HG03103 (cell line): ENCODE data around the gene GRIK1.
"Not testable (repeated sequence)": the region's sequence is repeated elsewhere in the genome, so short reads cannot be mapped to it uniquely, and the experiment has no call there.

ENCODE experiments used
- ATAC-seq: cut with Tn5 transposase; IDR thresholded peaks from one replicate; pipeline ENCODE4 v1.9.1; 2021; ENCODE audit warnings: low read depth; ENCODE audit not compliant: unreplicated experiment

The GRIK1 gene

DNA sequence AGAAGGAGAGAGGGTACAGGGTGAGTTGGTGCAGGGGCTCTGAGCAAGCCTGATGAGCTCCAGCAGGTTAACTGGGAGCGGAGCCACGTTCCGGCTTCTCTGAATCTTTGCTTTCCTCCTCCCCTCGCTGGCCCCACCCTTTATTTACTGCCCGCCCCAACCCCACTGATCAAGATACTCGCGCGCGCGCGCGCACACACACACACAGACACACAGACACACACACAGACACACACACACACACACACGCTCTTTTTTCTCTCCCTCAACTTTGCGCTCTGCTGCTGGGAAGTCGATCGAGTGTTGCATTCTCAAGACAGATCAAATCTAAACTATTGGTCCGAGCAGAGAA lies at the start of gene GRIK1:
TSS of gene GRIK1 (minus strand) at position 73 of the 352 bp plus-strand sequence.
- ATAC-seq: no peak

- no peak for ATAC-seq
Observed at GRCh38 chr21:29987762-29988161, 48.0 kb upstream of the GRIK1 start.

DNA sequence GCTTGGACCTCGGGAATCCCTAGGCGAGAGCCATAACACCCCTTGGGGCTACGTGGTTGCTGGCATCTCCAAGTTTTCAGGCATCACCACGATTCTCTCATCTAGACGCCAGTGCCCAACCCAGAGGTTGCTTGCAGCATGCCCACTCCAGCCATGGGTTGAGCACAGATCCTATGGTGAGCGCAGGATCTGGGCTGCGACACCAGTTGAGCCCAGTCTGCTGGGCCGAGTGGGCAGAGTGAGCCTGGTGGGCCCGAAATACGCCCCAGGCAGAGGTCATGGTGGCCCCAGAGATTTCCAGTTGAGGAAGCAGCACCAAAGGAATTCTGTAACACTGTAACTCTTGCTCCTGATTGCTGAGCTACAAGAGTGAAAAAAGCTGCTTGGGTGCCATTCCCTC lies 46.1 kb upstream of the GRIK1 start:
- ATAC-seq: no peak

DNA sequence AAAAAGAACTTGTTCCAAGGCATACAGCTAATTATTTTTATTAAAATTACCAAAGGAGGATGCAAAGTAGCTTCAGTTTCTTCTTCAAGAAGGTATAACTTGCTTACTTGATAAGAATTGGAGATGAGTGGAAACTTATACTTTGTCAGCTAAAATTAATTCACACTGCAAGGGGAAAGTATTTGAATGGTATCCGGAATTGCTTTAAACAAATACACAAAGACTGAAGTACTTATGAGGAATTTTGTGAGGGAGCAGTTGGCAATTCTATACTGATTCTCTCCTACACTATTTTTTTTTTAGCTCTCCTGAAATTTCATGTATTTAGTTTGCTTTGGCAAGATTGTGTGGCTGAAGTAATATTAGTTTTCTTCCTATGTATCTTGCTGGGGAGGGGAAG lies 39.2 kb upstream of the GRIK1 start:
- ATAC-seq: no peak

GRCh38 chr21:29975776-29976175 lies 36.0 kb upstream of the GRIK1 start:
- no peak for ATAC-seq

- ATAC-seq: no peak
Observed at GRCh38 chr21:29973258-29973657, 33.5 kb upstream of the GRIK1 start.

- ATAC-seq: no peak
Observed at GRCh38 chr21:29961291-29962027, 21.7 kb upstream of the GRIK1 start.

DNA sequence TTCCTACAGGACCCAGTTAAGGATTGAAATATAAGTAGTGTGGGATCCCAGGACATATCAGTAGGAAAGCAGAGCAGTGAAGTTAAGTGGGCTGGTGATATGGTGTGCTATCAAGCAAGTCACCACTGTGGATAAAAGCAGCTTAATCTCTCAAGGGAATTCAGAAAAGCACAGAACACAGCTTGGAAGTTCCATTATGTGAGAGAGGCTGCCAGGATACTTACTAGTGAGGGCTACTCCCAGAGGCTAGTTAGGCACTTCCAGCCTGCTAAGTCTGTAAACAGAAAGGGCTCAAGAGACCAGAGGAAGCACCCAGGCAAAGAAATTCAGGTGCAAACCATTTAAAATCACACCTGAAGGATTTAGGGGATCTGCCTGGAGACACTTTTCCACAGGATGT lies 18.8 kb upstream of the GRIK1 start:
- ATAC-seq: no peak

- not testable (repeated sequence) for ATAC-seq
Observed at GRCh38 chr21:29958035-29958434, 18.2 kb upstream of the GRIK1 start.

- ATAC-seq: no peak
Observed at GRCh38 chr21:29953690-29954089, 13.9 kb upstream of the GRIK1 start.

DNA sequence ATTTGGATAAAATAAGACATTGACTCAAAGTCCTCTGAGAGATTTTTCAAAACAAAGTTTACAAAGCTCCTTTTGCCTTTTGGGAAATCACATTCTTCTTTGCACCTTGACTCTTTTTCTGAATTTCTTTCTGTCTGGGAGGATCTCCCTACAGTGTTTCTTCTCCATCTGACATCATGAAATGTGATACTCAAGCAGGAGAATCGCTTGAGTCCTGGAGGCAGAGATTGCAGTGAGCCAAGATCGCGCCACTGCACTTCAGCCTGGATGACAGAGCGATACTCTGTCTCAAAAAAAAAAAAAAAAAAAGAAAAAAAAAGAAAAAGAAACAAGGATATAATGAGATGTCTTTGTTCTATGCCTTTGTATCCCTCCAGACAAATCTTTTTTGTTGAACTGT lies 13.3 kb upstream of the GRIK1 start:
- no peak for ATAC-seq

GRCh38 chr21:29951911-29952310 lies 12.1 kb upstream of the GRIK1 start:
- ATAC-seq: no peak

- ATAC-seq: no peak
Observed at GRCh38 chr21:29949991-29950390, 10.2 kb upstream of the GRIK1 start.

- ATAC-seq: no peak
Observed at GRCh38 chr21:29947119-29947518, 7.3 kb upstream of the GRIK1 start.

- no peak for ATAC-seq
Observed at GRCh38 chr21:29943885-29944284, 4.1 kb upstream of the GRIK1 start.

DNA sequence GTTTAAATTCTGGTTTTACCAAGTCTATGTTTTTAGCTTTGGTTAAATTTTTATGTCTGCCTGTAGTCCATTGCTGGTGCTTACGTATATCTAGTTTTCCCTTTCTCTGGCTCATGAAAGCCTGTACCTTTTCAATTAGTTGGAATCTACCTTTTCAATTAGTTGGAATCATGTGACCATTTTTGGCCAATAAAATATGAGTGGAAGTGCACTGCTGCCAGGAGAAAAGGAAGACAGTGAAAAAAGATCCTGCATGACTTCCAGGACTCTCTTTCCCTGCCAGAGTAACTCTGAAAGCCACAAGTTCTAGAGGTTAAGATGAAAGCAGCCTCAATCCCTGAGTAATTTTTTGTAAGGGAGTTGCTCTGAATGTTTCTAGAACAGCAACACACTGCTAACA lies 2.2 kb upstream of the GRIK1 start:
- no peak for ATAC-seq

DNA sequence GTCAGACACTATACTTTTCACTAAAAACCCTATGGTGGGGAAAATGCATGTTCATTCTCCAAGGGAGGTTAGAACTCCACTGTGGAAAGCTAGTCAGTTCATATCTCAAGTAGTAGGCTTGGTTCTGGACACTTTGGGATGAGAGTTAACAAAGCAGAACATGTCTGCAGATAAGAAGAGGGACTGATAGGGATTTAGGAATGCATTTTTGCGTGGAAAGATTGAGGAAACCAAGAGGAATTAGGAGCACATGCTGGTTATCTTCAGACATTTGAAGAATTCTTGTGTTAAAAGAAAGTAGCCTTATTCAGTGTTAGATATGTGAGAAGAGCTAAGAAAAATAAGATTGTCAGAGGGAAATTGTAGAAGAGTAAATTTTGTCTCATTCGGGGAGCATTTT lies 1.2 kb upstream of the GRIK1 start:
- no peak for ATAC-seq

DNA sequence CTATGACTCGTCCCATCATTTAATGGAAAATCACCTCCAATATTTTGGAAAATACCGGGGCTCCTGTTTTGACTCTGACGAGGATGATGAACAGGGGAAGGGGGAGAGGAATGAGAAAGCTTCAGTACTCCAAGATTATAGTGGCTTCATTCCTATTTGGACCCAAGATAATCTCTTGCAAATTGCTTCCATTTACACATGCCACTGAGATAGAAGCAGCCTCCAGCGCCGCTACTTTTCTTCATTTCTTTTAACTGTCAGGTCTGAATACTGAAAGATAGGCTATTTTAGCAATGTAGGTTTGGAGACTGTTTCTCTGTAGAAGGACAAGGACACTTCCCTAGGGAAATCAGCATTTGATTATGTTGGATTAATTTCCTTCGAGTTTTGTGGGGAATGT lies 565 bp upstream of the GRIK1 start:
- ATAC-seq: no peak

DNA sequence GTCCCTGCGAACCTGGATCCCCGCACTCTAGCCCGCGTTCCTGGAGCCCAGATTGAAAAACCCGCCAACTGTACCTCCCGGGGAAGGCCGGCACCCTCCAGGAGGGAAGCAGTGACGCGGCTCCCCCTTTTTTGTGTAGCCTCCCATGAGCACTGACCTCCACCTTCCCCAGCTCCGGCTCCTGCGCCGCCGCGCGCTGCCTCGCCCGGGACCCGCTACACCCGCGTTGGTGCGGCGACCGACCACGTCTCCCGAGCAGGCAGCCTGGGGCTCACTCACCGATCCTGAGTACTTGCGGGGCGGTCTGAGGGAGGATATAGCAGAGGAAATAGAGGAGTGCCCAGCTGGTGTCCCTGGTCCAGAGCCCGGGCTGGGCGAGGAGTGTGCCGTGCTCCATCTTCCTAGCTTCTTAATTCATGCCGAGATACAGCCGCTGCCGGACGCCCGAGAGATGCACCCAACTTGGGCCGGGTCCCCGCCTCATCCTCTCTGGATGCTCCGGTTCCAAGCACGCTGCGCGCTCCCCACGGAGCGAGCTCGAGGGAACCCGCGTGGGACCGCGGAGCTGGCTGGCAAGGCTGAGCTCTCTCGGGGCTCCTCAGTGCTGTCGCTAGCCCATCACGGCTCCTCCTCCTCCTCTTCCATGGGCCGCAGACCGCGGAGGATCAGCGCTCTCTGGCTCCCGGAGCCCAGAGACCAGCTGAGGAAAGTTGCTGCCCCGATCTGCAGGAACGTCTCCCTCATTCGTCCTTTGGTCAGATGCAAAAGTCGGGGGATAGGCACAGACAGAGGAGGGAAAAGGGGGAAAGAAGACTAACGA lies 482 bp downstream of the GRIK1 start:
- no peak for ATAC-seq

DNA sequence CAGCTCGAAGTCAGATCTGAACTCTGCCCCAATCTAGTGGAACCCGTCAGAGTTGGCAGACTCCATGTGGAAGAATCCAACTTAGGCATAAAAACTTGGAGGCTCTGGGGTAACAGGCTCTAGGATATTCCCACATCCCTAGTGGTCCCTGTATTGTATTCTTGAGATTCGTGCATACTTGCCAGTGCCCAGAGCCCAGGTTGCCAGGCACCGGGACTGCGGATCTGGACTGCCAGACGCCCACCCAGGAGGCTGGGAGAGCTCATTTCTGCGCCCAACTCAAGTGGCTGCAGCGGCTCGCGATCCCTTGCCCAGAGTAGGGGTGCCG lies 1.1 kb downstream of the GRIK1 start:
- ATAC-seq: no peak

DNA sequence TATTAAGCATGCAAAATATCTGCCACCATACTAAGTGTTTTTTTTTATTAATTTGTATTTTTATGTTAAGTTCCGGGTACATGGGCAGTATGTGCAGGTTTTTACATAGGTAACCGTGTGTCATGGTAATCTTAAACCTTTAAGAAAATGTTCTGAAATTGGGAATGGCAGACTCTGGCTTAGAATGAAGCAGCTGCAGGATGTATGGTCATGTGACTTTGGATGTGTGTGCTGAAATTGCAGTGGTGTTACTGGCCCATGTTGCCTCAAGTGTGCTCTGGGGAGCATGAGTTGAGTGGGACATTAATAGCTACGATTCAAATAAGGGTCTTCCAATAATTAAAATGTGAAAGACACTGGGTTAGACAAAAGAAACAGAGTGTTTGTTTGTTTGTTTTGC lies 6.7 kb downstream of the GRIK1 start:
- ATAC-seq: no peak

DNA sequence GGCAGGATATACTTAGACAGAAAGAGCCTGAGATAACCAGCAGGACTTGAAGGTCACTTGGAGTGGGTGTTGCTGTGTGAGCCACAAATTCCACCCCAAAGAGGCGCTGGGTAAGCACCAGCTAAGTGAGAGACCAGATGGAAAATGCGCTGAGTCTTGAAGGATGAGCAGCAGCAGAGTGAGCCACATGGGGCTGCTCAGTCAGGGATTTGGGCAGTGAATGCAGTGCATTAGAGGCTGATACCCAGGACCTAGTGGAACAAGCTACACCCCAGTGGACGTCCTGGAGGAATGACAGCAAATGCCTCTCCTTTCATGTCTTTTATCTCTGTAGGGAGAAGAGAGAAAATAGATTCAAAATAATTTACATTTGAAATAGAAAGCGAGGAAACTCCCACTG lies 11.3 kb downstream of the GRIK1 start:
- ATAC-seq: no peak
